T-helper 22 cell (primary cell): ENCODE measurements around the gene DSCAM.
"Not testable (repeated sequence)": the region's sequence is repeated elsewhere in the genome, so short reads cannot be mapped to it uniquely, and the experiment has no call there.

Experiments used
- DNase-seq: peaks from one replicate; pipeline ENCODE4 v3.0.0-alpha.2; 2020; ENCODE audit warnings: low read depth

The DSCAM gene

DNA sequence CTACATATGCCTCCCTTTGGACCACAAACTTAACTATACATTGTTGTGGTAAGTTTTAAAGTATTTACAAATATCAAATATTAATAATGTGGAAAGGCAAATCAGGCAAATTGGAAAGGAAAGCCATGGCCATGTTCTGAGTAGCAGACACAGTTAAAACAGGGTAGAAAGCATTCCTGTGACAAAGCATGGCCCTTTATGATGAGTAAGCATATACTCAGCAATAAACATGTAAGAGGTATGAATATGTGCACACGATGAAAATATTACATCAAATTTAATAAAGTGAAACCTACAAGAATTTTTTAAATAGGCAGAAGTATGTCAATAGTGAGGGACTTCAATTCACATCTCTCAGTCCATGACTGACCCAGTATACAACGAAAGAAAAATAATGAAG is 389.2 kb downstream of the DSCAM start:
- DNase-seq: no peak

- no peak for DNase-seq
Measured at GRCh38 chr21:40454057-40454456, 392.9 kb downstream of the DSCAM start.

GRCh38 chr21:40453183-40453582 is 393.8 kb downstream of the DSCAM start:
- no peak for DNase-seq

GRCh38 chr21:40452548-40452947 is 394.4 kb downstream of the DSCAM start:
- DNase-seq: no peak

- no peak for DNase-seq
Measured at GRCh38 chr21:40447016-40447415, 399.9 kb downstream of the DSCAM start.

- DNase-seq: no peak
Measured at GRCh38 chr21:40445349-40445921, 401.5 kb downstream of the DSCAM start.

DNA sequence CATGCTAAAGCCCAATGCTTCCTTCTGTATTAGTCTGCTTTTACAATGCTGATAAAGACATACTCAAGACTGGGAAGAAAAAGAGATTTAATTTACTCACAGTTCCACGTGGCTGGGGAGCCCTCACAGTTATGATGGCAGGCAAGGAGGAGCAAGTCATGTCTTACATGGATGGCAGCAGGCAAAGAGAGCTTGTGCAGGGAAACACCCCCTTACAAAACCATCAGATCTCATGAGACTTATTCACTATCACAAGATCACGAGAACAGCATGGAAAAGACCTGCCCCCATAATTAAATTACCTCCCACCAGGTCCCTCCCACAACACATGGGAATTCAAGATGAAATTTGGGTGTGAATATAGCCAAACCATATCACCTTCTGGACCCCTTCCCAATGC is 407.4 kb downstream of the DSCAM start:
- not testable (repeated sequence) for DNase-seq

DNA sequence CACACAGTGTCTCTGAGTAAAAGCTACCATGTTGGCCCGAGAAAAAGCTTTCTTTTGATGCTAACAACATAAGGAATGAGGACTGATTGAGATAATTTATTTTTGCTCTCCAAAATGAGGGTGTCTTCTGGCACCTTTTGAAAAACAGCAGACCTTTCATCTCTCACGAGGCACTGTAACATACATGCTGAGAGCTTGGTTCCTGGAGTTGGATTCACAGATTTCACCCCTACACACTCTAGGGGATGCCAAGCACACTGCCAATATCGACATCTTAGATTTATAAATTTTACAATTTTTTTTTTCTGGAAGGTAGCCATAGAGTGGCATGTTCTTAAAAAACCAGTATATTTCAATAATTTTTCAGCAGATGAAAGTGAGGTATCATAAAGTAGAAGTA is 408.3 kb downstream of the DSCAM start:
- no peak for DNase-seq

GRCh38 chr21:40436261-40436660 is 410.7 kb downstream of the DSCAM start:
- DNase-seq: no peak

- no peak for DNase-seq
Measured at GRCh38 chr21:40433538-40433937, 413.4 kb downstream of the DSCAM start.

DNA sequence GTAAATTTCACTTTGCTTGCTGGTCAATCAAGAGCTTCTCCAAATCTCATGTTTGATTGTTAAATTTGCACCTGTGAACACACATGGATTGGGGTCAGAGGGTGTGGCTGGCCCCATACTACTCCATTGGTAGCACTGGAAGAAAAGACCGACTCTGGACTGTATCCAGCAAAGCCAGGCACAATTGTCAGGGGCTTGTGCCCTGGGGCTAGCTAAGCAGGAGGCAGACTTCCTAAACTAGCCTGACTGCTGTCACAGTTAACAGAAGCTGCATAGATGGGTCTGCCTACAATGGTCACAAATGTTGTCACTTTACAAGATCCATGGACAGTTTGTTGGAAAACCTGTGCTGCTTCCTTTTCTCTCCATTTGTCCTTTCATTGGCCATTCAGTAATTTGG is 421.0 kb downstream of the DSCAM start:
- no peak for DNase-seq

GRCh38 chr21:40422896-40423635 is 423.9 kb downstream of the DSCAM start:
- no peak for DNase-seq

DNA sequence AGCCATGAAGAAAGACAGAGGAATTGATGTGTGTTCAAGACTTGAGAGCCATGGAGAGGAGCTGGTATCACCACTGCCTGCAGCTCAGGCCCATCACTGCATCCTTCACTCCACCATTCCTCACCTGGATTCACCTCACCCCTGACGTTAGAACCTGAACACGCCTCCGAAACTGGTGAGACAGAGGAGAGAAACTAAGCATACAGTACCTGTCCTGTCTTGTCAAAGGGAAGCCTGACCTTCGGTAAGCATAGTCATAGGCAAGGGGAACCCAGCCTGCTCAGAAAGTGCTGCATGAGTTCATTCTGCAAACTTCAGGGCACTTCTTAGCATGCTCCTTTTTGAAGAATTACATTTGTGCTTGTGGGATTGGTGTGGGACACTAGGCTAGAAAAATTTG is 425.8 kb downstream of the DSCAM start:
- no peak for DNase-seq

- no peak for DNase-seq
Measured at GRCh38 chr21:40416572-40416971, 430.4 kb downstream of the DSCAM start.

- DNase-seq: no peak
Measured at GRCh38 chr21:40408561-40408960, 438.4 kb downstream of the DSCAM start.

DNA sequence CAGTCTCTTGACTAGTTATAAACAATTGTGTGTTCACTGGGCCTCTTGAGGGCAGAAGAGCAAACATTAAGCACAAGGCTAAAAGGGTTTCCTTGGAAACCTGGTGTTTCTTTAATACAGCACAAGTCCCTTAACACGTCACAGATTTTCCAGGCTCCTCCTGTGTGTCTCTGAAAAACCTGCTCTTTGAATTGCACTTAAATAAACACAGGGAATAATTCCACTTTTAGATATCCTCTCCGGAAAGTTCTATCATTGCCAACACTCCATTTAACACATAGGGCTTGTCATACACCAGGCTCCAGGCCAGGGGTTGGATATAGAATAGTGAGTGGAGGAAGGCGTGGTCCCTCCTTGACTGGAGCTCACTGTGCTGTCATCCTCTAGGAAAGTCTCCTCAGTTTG is 442.6 kb downstream of the DSCAM start:
- DNase-seq: no peak

- no peak for DNase-seq
Measured at GRCh38 chr21:40402884-40403582, 443.9 kb downstream of the DSCAM start.

DNA sequence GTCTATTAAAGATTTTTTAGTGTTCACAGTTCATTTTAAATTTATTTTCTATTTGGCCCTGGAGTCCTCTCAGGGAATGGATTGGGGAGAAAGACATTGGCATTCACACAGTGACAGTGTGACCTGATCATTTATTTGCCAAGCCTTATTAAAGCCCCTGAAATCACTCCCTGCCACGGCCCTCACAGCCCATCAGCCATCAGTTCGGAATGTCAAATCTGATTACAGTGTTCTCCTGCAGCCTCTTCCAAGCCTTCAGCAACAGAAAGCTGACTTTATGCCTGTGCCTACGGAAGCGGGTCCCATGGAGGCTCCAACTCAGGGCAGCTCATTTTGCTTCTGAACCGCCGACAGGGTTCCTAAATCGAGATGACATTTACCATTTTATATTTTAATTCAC is 451.2 kb downstream of the DSCAM start:
- no peak for DNase-seq

DNA sequence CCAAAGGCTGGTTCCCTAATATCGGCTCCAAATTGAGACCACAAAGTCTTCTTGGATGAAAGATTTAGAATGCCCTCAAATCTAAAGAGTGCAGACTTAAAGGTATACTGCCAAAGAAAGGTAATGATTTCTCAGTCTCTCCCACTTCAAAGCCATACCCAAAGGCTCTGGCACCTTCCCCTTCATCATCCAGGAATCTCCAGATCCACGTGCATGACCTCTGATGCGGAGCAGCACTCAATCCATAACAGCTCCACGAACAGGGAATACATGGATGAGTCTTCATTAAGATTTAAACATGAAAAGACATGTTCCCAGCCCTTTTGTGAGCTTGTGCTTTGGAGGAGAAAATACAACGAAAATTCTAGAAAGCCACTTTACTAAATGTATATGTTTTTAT is 453.9 kb downstream of the DSCAM start:
- no peak for DNase-seq

DNA sequence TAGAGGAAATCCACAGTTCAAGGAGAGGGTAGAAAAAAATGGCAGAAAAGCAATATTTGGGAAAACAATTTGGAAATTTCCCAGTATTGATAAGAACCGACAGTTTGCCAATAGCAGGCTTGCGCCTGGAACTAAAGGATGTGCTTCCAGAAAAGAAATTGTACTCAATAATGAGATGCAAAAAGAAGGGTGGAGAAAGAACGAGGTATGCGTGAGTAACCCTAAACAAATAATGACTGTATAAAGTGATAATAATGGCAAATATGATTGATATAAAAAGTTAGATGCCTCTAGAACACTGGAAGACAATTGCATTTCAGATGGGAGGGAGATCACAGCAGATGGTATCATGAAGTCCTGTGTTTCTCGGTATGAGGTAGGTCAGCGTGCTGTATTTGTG is 458.9 kb downstream of the DSCAM start:
- DNase-seq: no peak

DNA sequence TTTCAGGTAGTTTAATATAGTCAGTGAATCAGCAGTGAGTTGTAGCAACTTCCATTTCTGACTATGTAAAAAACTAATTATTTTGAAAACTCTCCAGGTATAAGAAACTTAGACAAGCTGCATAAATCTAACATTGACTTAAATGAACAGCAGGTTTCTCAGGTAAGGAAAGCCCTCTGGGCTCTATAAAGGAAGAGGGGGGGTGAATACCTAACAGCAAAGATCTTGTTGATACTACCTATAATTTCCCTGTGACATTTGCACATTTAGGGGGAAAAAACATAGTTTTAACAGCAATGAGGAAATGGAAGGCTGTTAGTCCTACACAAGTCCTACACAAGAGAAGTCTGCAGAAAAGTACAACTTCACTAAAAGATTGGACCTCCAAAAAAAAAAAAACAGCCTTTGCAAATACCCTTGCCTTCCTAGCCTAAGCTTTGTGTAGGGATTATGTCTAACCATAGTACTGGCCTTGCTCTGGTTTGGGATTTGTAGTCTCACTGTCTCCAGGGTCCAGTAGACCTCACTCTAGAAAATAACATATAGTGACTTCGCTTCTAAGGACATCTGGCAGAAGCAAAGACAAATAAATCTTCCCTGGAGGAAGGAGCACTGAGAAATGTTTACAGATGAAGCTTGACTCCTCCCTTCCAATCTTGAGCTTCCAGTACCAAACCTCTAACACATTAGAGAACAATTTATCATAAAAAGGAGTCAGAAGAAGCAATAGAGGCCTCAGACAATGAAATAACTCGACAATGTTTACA is 459.8 kb downstream of the DSCAM start:
- DNase-seq: no peak

GRCh38 chr21:40386294-40386911 is 460.6 kb downstream of the DSCAM start:
- DNase-seq: no peak
